HG03175 (cell line): Measurements from ENCODE around the gene C6orf118.

Experiments
- ATAC-seq: cut with Tn5 transposase; IDR thresholded peaks from one replicate; pipeline ENCODE4 v1.9.1; 2021; ENCODE audit warnings: mild to moderate bottlenecking, moderate library complexity; ENCODE audit not compliant: unreplicated experiment

The C6orf118 gene

GRCh38 chr6:165308926-165309731 lies at the start of gene C6orf118:
Gene C6orf118, minus strand, starts transcription at chr6:165309605. Its CDS starts 19 bp downstream, at chr6:165309586.
- no peak for ATAC-seq

- ATAC-seq, result no peak
These were observed 36.3 kb upstream of the C6orf118 start for GRCh38 chr6:165345700-165346099.

DNA sequence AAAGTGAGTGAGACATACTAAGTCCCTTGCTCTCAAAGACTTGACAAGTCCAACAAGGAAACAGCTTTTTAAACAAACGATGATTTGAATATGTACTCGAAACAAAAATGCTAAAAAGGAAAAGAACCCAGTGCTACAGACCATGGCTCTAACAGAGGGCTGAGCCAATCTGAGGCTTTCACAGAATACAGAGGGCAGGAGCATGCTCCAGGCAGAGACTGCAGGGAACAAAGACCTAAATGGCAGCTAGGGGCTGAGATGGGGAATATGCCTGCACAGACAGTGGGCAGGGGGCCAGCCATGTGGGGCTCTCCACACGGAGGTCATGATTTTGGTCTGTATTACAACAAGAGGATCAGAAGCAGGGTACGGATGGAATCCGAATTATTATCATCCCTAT lies 31.1 kb upstream of the C6orf118 start:
- ATAC-seq, result no peak

DNA sequence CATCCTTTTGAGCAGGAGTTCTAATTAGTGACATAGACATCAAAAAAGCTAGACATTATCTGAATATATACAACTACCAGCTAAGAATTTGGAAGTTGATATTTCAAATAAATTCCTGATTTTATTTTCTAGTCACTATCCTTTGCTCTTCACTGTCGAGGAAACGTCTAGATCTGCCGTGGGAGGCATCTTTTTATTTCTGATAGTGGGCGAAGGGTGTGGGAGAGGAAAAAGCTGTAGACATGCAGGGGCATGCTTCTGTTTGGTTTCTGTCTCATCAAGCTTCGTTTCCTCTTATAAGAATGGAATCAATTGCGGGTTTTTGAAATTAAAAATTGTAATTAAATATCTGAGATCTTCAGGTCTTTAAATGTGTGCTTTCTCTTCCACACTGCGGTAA lies 16.2 kb upstream of the C6orf118 start:
- no peak for ATAC-seq

GRCh38 chr6:165321555-165322145 lies 12.2 kb upstream of the C6orf118 start:
- ATAC-seq, result no peak

DNA sequence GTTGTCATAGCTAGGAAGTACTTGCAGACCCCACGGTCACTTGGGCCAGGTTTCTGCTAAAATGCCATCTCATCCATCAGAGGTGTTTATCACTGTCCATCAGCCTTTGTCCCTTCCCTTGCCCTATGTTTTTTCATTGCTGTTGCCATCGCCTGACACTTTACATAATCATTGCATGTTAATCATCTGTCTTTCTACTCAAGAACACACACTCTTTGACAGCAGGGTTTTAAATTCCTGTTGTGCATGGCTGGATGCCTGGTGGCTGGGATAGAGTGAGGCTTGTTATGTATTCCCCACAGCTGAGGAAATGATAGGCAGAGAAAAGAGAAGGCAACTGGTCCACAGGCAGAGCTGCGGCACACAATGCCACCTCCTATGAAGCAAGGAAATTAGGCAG lies 11.7 kb upstream of the C6orf118 start:
- ATAC-seq, result no peak

- no peak for ATAC-seq
These were observed 8.3 kb upstream of the C6orf118 start for GRCh38 chr6:165317723-165318122.

DNA sequence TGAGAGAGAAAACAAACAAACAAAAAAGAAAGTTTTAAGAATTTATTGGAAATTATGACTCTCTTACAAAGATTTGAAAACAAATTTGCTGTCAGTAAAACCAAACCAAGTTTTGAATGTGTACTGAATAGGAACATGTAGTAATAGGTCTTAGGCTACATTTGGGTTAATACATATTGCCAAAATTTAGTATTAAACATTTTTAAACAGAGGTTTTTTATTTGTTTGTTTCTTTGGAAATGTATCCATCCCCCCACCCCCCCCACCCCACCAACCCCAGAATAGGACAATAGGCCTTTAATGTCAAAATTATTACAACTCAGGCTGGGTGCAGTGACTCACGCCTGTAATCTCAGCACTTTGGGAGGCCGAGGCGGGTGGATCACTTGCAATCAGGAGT lies 2.5 kb downstream of the C6orf118 start:
- no peak for ATAC-seq

- no peak for ATAC-seq
These were observed 7.8 kb downstream of the C6orf118 start for GRCh38 chr6:165301372-165302246.

DNA sequence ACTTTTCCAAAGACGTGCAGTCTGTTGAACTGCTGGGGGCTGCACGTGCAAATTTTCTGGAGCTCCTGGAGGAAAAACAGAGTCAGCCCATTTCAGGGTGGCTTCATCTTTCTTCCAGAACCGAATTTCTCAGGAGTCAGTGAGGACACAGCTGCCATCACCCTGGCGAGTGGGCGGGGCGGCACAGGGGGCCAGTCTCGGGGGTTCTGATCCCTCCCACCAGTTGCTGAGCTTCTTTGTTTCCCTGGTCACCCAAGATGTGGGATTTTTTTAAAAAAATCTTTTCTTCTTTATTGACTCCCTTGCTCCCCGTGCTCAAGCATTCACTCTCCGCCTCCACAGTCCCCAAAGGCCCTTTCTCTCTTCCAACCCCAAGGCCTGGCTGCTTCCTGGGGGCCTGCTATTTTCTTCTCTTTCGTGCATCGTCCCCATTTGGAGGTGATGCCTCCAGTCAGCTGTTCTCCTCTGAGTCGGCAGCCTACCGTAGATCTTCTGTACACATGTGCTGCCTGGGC lies 8.9 kb downstream of the C6orf118 start:
- no peak for ATAC-seq

GRCh38 chr6:165298875-165299274 lies 10.5 kb downstream of the C6orf118 start:
- no peak for ATAC-seq

- ATAC-seq, result no peak
These were observed 11.0 kb downstream of the C6orf118 start for GRCh38 chr6:165298402-165298801.

DNA sequence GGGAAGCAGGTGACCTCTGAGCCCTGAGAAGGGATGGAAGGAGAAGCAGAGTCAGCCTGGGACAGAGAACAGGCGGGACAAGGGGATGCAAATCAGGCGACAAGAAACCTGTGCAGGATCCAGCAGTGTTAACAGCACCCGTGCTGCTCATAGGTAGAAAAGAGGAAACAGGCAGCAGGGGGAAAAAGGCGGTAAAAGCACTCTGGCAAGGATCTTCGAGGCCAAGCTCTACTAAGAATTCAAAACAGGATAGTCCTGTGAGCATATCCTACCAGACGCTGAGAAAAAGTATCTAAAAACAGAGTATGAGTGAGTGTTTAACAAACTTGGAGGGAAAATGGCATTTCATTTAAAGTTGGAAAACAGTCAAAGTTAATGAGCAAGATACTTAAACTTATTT lies 16.7 kb downstream of the C6orf118 start:
- no peak for ATAC-seq

DNA sequence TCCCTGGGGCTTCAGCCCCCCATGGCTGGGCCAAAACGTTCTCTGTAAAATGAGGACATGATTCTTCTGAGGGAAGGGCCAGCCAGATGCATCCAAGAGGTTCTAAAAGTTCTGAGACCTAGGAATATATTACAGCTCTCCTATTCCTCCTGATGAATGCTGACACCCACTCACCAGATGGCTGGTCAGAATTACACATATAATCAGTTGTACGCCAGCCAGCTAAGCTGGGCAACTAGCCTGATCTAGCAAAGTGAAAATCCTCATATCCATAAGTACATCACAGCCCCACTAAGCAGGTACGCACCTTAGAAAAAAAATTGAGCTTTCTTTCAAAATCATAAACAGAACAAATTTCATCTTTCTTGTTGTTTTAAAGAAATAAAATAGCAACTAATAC lies 34.8 kb downstream of the C6orf118 start:
- ATAC-seq, result no peak

DNA sequence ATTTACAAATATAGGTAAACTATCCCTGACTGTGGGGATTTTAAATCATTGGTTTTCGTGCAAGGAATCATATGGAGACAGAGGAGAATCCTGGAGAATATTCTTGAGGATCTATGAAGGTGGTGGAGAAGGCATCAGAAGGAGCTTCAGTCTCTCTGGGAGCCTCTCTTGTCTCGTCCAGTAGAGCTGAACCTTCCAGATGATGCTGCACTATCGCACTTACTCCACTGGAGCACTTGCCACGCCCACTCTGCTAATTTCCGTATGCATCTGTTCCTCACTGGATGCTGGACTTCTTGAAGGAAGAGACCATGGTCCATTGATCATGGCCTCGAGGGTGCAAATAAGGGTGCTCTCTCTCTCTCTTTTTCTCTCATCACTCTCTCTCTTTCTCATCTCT lies 36.8 kb downstream of the C6orf118 start:
- no peak for ATAC-seq

- no peak for ATAC-seq
These were observed 40.4 kb downstream of the C6orf118 start for GRCh38 chr6:165268987-165269386.

GRCh38 chr6:165266621-165267020 lies 42.8 kb downstream of the C6orf118 start:
- no peak for ATAC-seq

DNA sequence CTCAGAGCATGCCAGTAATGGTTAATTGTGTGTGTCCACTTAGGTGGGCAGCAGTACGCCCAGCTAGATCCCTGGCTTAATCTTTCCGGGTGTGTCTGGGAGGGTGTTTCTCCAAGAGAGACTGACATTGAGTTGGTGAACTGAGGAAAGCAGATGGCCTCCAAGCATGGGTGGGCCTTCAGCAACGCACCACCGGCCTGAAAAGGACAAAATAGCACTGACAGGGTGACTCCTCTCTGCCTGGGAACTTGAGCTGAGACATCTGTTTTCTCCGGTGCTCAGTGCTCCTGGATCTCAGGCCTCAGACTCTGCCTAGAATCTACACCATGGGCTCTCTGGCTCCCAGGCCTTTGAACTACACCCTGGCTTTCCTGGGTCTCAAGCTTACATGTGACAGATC lies 43.2 kb downstream of the C6orf118 start:
- ATAC-seq, result no peak

- ATAC-seq, result no peak
These were observed 48.9 kb downstream of the C6orf118 start for GRCh38 chr6:165260462-165260861.

DNA sequence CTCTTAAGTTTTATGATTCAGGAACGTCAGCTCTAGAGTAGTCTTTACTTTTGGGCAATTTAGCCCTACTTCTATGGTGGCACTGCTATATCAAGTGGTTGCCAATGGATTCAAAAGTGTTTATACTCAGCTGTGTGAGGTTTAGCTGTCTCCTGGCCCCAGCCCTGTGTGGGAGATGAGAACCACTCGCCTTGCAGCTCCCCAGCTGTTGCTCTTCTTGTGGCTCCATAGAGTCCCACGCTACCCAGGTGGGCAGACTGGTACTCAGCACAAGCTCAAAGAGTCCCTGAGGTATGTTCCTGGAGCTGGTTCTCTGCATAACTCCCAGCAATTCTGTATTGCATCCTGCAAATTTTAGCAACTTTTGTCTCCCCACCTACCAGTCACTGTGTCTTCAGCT lies 59.6 kb downstream of the C6orf118 start:
- no peak for ATAC-seq

DNA sequence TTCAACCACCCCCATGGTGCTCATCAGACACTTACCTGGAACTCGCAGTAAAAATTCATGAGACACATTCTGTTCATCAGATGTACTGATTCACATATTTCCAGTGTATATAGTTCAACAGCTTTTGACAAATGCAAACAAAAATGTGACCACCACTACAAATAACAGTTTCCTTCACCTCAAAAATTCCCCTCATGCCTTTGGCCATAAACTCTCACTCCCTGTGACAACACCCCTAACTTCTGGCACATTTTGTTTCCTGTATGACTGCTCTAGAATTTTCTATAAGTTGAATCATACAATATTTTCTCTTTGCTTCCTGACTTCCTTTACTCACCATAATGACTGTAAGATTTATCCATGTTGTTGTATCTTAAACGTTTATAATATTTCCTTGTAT lies 63.7 kb downstream of the C6orf118 start:
- ATAC-seq, result no peak
